NCI-H2029 treated with DMSO at 0.1 percent for 48 hours (cell line): ENCODE measurements around the gene VTCN1.
"Not testable (repeated sequence)": the region's sequence is repeated elsewhere in the genome, so short reads cannot be mapped to it uniquely, and the experiment has no call there.

ENCODE experiments used
- DNase-seq: peaks from one replicate; lab custom pipeline; 2025; lab: John Stamatoyannopoulos, UW

Gene VTCN1

GRCh38 chr1:117210831-117211261, at the start of gene VTCN1:
Gene VTCN1, minus strand, starts transcription at chr1:117210927. Its CDS starts 72 bp downstream, at chr1:117210855.
- no peak for DNase-seq

GRCh38 chr1:117258791-117259190, 48.1 kb upstream of the VTCN1 start:
- DNase-seq, result no peak

GRCh38 chr1:117258075-117258474, 47.3 kb upstream of the VTCN1 start:
- not testable (repeated sequence) for DNase-seq

- no peak for DNase-seq
These were observed 46.6 kb upstream of the VTCN1 start for GRCh38 chr1:117257291-117257690.

GRCh38 chr1:117250061-117250606, 39.4 kb upstream of the VTCN1 start:
- DNase-seq, result no peak

GRCh38 chr1:117244971-117245370, 34.2 kb upstream of the VTCN1 start:
- no peak for DNase-seq

- no peak for DNase-seq
These were observed 33.6 kb upstream of the VTCN1 start for GRCh38 chr1:117244306-117244705.

- no peak for DNase-seq
These were observed 30.8 kb upstream of the VTCN1 start for GRCh38 chr1:117241512-117241911.

GRCh38 chr1:117240547-117240946, 29.8 kb upstream of the VTCN1 start:
- no peak for DNase-seq

- no peak for DNase-seq
These were observed 28.7 kb upstream of the VTCN1 start for GRCh38 chr1:117239467-117239866.

- DNase-seq, result no peak
These were observed 27.1 kb upstream of the VTCN1 start for GRCh38 chr1:117237726-117238381.

GRCh38 chr1:117235863-117236465, 25.2 kb upstream of the VTCN1 start:
- no peak for DNase-seq

- no peak for DNase-seq
These were observed 21.8 kb upstream of the VTCN1 start for GRCh38 chr1:117232531-117232930.

- no peak for DNase-seq
These were observed 21.1 kb upstream of the VTCN1 start for GRCh38 chr1:117231748-117232373.

GRCh38 chr1:117231312-117231711, 20.6 kb upstream of the VTCN1 start:
- no peak for DNase-seq

- DNase-seq, result no peak
These were observed 18.5 kb upstream of the VTCN1 start for GRCh38 chr1:117229217-117229616.

GRCh38 chr1:117225931-117226330, 15.2 kb upstream of the VTCN1 start:
- no peak for DNase-seq

- DNase-seq, result no peak
These were observed 6.0 kb upstream of the VTCN1 start for GRCh38 chr1:117216718-117217117.

- DNase-seq, result no peak
These were observed 5.2 kb upstream of the VTCN1 start for GRCh38 chr1:117215733-117216462.

- no peak for DNase-seq
These were observed 4.3 kb upstream of the VTCN1 start for GRCh38 chr1:117215019-117215418.

- no peak for DNase-seq
These were observed 2.3 kb upstream of the VTCN1 start for GRCh38 chr1:117213046-117213445.

- no peak for DNase-seq
These were observed 341 bp downstream of the VTCN1 start for GRCh38 chr1:117210386-117210785.
